Keratinocyte (primary cell): ENCODE results near the gene LPCAT2.

Experiments used
- CTCF ChIP-seq, 3 experiments: IDR thresholded peaks in 1 of 3; conservative IDR thresholded peaks in 1 of 3; optimal IDR thresholded peaks in 1 of 3; 2 replicates in 2 of 3; 3 replicates in 1 of 3; pipeline versions ENCODE3 to v1.5.1; 2011; ENCODE audit warnings: low read length in 3 of 3, mild to moderate bottlenecking in 3 of 3, moderate library complexity in 2 of 3, control low read depth in 1 of 3, inconsistent platforms in 1 of 3; ENCODE audit not compliant: insufficient read depth in 2 of 3; ENCODE audit errors: extremely low read depth in 1 of 3
- EZH2 ChIP-seq: IDR thresholded peaks from one replicate; pipeline ENCODE4 v1.6.1; 2012; ENCODE audit warnings: inconsistent platforms, mild to moderate bottlenecking, low read length, moderate library complexity

GRCh38 chr16:55506083-55506482 lies 2.8 kb upstream of the LPCAT2 start:
- TF ChIP-seq CTCF (optimal IDR thresholded peaks at IDR 0.05 in 1 of 3, IDR thresholded peaks at IDR 0.05 in 1 of 3, conservative IDR thresholded peaks at IDR 0.05 in 1 of 3; ENCODE audit: extremely low read depth in 1 of 3, insufficient read depth in 2 of 3, low read length in 3 of 3) (no peak), EZH2 (no peak)
